Measurements from ENCODE around the gene NKD2.

NKD2 gene

GRCh38 chr5:1014781-1015221 lies 6.2 kb downstream of the NKD2 start:
- in situ Hi-C loops (cut with MboI; ENCODE audit: low sequenced_read_pairs, unreplicated experiment) = no loop called here
- no peak for TF ChIP-seq CTCF (IDR thresholded peaks at IDR 0.05; ENCODE audit: borderline replicate concordance, control extremely low read depth, extremely low read depth, insufficient read depth, missing control alignments)
- DNase-seq (ENCODE audit: low spot score) = no peak

- no peak for TF ChIP-seq CTCF (IDR thresholded peaks at IDR 0.05; ENCODE audit: borderline replicate concordance, control extremely low read depth, extremely low read depth, insufficient read depth, missing control alignments)
- in situ Hi-C loops (cut with MboI; ENCODE audit: low sequenced_read_pairs, unreplicated experiment) = no loop called here
- DNase-seq (ENCODE audit: low spot score) = no peak
Measured at GRCh38 chr5:1015507-1015906, 6.9 kb downstream of the NKD2 start.

GRCh38 chr5:1016036-1016435 lies 7.4 kb downstream of the NKD2 start:
- no peak for TF ChIP-seq CTCF (IDR thresholded peaks at IDR 0.05; ENCODE audit: borderline replicate concordance, control extremely low read depth, extremely low read depth, insufficient read depth, missing control alignments)
- in situ Hi-C loops (cut with MboI; ENCODE audit: low sequenced_read_pairs, unreplicated experiment) = no loop called here
- no peak for DNase-seq (ENCODE audit: low spot score)

- in situ Hi-C loops (cut with MboI; ENCODE audit: low sequenced_read_pairs, unreplicated experiment) = no loop called here
- TF ChIP-seq CTCF (IDR thresholded peaks at IDR 0.05; ENCODE audit: borderline replicate concordance, control extremely low read depth, extremely low read depth, insufficient read depth, missing control alignments) = no peak
Measured at GRCh38 chr5:1016476-1016875, 7.9 kb downstream of the NKD2 start.

GRCh38 chr5:1017056-1017455 lies 8.5 kb downstream of the NKD2 start:
- TF ChIP-seq CTCF (IDR thresholded peaks at IDR 0.05; ENCODE audit: borderline replicate concordance, control extremely low read depth, extremely low read depth, insufficient read depth, missing control alignments) = no peak
- no peak for DNase-seq (ENCODE audit: low spot score)
- in situ Hi-C loops (cut with MboI; ENCODE audit: low sequenced_read_pairs, unreplicated experiment) = no loop called here

More at GRCh38 chr5:1016476-1016875, 7.9 kb downstream of the NKD2 start:
- no peak for DNase-seq (ENCODE audit: low spot score)

- DNase-seq (ENCODE audit: low spot score) = no peak
- in situ Hi-C loops (cut with MboI; ENCODE audit: low sequenced_read_pairs, unreplicated experiment) = no loop called here
- no peak for TF ChIP-seq CTCF (IDR thresholded peaks at IDR 0.05; ENCODE audit: borderline replicate concordance, control extremely low read depth, extremely low read depth, insufficient read depth, missing control alignments)
Measured at GRCh38 chr5:1017691-1018455, 9.3 kb downstream of the NKD2 start.

All from GM13976 (cell line).